Breast epithelium (tissue), 3 donors: ENCODE data around the gene PRKX.

Experiments
- CTCF ChIP-seq, 3 donors: fragments of 450-650 bp; IDR thresholded peaks; one replicate each; pipeline ENCODE4 v1.5.1; 2016 to 2017; ENCODE audit warnings: antibody characterized with exemption in 3 of 3, mild to moderate bottlenecking in 3 of 3, moderate library complexity in 3 of 3
- POLR2AphosphoS5 ChIP-seq, 3 donors: sonication (generic); formaldehyde crosslinking; IDR thresholded peaks; one replicate each; pipeline ENCODE4 v1.6.1; 2017; ENCODE audit warnings: antibody characterized with exemption in 3 of 3

GRCh38 chrX:3697701-3698279 is 15.7 kb downstream of the PRKX start:
- TF ChIP-seq CTCF (IDR thresholded peaks at IDR 0.05) (no peak), POLR2AphosphoS5 (IDR thresholded peaks at IDR 0.05) (peak in 2 of 3 donors; percentile 19 to 48)
